ENCODE measurements around the gene WASHC1.
"Not testable (repeated sequence)": the region's sequence is repeated elsewhere in the genome, so short reads cannot be mapped to it uniquely, and the experiment has no call there.

Gene WASHC1, protein sequence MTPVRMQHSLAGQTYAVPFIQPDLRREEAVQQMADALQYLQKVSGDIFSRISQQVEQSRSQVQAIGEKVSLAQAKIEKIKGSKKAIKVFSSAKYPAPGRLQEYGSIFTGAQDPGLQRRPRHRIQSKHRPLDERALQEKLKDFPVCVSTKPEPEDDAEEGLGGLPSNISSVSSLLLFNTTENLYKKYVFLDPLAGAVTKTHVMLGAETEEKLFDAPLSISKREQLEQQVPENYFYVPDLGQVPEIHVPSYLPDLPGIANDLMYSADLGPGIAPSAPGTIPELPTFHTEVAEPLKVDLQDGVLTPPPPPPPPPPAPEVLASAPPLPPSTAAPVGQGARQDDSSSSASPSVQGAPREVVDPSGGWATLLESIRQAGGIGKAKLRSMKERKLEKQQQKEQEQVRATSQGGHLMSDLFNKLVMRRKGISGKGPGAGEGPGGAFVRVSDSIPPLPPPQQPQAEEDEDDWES

DNA sequence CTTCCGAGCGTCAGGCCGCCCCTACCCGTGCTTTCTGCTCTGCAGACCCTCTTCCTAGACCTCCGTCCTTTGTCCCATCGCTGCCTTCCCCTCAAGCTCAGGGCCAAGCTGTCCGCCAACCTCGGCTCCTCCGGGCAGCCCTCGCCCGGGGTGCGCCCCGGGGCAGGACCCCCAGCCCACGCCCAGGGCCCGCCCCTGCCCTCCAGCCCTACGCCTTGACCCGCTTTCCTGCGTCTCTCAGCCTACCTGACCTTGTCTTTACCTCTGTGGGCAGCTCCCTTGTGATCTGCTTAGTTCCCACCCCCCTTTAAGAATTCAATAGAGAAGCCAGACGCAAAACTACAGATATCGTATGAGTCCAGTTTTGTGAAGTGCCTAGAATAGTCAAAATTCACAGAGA lies at the start of gene WASHC1:
WASHC1 (minus strand) TSS at position 101 of the 400 bp plus-strand sequence. CDS start 4,457 bp downstream, outside the sequence.
- CTCF ChIA-PET; DNase-seq (ENCODE audit: low read depth, low spot score); POLR2A ChIA-PET: not testable (repeated sequence)
- H3K4me3 ChIP-seq (ENCODE audit: low read depth, low read length) = peak within 1 kb of the TSS; percentile 52

DNA sequence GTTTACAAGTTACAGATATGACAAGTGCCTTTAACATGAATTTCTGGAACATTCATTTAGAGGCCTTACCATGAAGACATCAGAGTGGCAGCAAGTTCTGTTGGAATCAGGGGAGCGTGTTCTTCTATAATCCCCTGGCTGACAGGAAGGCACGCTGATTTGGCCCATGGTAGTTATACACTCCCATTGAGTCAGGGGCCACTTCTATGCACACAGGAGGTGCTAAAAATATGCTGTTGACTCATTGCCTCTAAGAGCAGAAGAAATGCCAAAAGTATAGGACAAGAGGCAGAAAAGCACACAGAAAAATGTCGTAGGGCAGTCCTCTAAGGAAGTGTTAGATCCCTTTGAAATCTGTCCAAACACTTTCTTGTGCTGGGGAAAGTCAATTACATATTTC lies 49.1 kb upstream of the WASHC1 start:
- POLR2A ChIA-PET; DNase-seq (ENCODE audit: low read depth, low spot score); CTCF ChIA-PET; H3K4me3 ChIP-seq (ENCODE audit: low read depth, low read length): not testable (repeated sequence)

DNA sequence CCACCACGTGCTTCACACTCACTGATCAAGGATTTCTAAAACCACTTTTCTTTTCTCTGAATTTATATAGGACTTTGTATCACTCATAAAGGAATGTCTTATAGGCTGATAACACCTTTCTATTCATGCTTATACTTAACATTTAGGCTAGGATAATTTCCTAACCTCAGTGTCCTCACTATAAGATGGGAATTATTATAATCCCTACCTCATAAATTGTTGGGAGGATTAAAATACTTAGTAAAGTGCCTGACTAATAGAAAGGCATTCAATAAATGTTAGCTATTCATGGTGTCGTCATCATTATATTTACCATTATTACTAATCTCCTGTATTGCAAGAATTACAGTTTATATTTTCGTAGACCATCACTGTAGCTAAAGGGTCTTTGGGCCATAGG lies 47.1 kb upstream of the WASHC1 start:
- POLR2A ChIA-PET; H3K4me3 ChIP-seq (ENCODE audit: low read depth, low read length); CTCF ChIA-PET; DNase-seq (ENCODE audit: low read depth, low spot score): not testable (repeated sequence)

DNA sequence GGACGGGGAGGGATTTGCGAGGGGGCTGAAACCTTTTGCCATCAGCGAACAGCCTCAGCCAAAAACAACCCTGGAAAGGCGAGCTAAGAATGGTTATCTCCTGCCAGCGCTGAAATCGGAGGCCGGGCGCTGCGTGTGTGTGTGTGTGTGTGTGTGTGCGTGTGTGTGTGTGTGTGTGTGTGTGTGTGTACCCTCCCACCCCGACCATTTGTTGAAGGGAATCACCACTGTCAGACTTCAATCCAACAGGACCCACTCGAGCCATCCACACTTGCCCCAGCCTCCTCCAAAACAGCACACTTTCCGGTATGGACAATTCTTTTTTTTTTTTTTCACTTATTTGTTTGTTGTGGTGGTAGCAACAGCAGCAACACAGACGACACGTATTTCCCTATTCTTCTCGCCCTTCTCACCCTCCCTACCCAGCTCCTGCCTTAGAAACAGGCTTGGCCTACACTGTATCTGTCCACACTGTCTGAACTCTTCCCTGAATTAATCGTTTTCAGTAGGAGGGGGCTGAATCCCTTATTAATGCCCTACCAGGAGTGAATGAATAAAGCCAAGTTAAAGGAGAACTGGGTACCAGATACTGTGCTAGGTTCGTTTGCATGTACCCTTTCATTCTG lies 44.8 kb upstream of the WASHC1 start:
- CTCF ChIA-PET; POLR2A ChIA-PET; DNase-seq (ENCODE audit: low read depth, low spot score): not testable (repeated sequence)
- peak overlapping the region; percentile 18; the same call in 1 of the 2 replicates for H3K4me3 ChIP-seq (ENCODE audit: low read depth, low read length)

DNA sequence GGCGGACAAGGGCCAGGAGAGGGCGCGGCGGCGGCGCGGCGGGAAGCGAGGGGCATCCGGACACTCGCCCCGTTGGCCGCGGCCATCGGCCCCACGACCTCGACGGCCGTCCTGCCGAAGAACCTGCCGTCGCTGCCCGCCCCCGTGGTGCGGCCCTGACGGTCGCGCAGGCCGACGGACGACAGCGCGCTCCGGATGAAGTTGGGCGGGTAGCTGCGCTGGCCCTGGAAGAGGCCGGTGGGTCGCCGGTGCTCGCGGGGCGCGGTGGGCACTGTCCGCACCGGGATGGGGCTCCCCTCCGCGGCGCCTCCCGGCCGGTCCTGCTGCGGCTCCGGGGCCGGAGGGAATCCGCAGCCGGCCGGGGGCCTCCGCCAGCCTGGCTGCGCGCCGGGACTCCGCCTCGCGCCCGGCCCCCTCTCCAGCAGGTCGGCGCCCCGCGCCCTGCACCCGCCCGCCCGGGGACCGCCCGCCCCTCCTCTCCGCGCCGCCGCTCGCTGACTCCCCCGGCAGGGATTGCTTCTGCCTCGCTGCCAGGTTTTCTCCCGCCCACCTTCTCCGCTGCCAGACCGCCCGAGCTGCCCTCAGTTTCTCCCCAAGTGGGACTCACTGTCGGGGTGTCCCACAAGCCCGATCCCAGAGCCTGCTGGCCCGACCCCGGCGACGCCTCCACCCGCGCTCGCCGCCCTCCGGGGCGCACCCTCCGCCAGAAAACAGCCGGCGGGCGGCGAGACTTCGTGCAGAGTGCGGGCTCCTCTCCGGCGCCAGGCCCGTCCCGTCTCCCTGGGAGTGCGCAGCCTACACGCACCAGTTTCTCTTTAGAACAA lies 44.0 kb upstream of the WASHC1 start:
- H3K4me3 ChIP-seq (ENCODE audit: low read depth, low read length) = peak overlapping the region; percentile 18; the same call in 1 of the 2 replicates

DNA sequence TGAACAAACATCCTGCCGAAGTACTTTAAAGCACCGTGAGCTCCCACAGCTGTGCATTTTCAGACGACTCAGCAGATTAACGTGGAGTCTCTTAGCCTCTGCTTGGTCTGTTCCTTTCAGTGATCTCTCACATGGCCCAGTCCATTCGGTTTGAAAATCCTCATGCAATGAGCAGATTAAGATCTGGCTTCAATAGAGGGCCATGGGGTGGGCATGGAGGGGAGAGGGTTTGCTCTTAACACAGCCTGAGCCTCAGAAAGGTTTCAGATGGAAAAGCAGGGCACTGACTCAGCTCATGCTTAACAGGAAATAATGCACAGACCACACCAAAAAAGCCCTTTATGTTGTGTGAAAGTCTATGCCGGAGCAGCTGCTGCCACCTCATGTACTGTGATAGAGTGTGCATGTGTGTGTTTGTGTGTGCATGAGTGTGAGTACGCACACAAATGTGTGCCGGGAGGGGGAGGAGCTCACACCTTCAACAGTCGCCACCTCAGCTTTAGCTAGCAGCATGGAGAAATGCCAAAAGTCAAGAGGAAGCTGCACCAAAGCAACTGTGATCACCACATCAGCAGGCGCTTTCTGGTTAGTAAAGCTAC lies 33.9 kb upstream of the WASHC1 start:
- POLR2A ChIA-PET; CTCF ChIA-PET; H3K4me3 ChIP-seq (ENCODE audit: low read depth, low read length); DNase-seq (ENCODE audit: low read depth, low spot score): not testable (repeated sequence)

More for the DNA sequence above, 44.0 kb upstream of the WASHC1 start:
- CTCF ChIA-PET; POLR2A ChIA-PET; DNase-seq (ENCODE audit: low read depth, low spot score): not testable (repeated sequence)

DNA sequence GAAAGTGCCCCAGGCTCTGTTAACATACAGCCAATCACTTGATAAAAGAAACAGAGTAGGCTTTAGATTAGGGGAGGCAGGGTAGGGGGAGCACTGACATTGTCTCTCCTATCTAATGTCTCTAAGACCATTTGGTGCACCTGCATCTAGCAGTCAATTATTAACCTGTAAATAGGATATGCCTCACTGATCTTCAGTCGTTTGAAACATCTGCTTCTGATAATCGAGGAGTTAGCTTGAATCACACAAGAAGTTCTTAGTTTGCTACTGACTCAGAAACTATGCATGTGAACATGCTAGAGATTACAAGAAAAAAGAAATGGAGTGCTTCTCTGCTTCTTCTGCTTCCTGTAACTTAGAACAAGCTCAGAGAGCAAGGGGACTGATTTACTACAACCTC lies 23.4 kb upstream of the WASHC1 start:
- DNase-seq (ENCODE audit: low read depth, low spot score); H3K4me3 ChIP-seq (ENCODE audit: low read depth, low read length); POLR2A ChIA-PET; CTCF ChIA-PET: not testable (repeated sequence)

DNA sequence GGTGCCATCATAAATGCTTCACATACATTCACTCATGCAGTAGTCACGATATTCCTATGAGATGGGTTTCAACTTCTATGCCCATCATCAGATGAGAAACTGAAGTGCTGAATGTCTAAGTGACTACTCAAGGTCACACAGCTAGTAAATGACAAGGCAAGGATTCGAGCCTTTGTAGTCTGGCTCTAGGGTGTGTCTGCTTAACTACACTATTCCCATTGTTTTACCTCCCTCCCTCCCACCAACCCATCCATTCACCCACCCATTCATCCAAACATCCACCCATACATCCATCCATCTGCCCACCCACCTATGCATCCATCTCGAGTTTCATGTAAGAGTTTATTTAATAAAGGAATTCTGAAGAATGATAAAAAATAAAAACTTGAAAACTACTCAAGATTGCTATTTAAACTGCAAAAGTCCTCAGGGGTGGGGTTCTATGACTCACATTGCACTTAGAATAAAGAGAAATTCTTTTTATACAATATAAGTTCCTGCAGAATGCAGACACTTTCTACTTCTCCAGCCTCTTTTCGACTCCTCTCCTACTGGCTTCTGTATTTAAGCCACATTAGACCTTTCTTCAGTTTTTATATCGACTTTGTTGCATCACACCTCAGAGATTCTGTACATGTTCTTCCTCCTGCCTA lies 19.1 kb upstream of the WASHC1 start:
- H3K4me3 ChIP-seq (ENCODE audit: low read depth, low read length); DNase-seq (ENCODE audit: low read depth, low spot score); CTCF ChIA-PET; POLR2A ChIA-PET: not testable (repeated sequence)

DNA sequence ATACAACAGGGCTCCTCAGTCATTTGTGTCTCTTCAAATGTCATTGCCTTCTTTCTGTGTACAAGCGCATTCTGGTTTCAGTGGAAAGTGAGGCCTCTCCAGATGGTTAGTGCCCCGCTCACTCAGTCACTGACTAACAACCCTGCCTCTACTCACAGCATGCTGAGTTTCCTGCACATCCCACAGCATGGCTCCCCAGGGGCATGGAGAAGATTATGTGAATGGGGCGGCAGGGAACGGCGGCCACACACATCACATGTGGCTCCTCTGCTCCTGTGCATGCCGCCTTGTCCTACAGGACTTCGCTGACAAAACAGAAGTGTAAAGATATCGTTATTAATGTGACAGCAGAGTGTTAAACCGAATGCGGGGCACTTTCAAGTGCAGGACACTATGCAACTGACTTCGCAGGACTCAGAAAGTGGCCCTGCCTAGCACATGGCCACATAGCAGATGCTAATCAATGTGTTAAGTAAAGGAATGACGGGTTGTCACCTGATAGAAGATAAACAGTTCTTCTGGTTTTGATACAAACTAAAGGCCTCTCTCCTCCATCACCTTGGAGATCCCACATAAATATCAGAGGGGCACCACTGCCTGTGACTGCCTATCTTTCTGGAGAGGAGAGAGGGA lies 17.5 kb upstream of the WASHC1 start:
- POLR2A ChIA-PET; CTCF ChIA-PET; H3K4me3 ChIP-seq (ENCODE audit: low read depth, low read length); DNase-seq (ENCODE audit: low read depth, low spot score): not testable (repeated sequence)

DNA sequence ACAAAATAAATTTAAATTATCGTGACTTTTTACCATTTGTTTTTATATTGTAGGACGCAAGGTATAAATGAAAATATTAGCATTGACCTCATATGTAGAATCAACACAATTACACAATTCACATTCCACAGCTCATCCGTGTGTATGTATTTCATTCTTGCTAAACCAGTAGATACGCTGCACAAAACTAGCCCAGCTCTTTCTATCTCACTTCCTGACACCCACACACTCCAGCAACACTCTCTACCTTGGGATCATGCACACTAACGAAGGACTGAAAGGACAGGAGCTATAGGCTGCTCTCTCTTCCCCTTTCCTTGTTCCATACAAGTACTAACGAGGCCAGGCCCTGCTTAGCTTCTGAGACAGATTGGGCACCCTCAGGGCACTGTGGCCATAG lies 16.9 kb upstream of the WASHC1 start:
- DNase-seq (ENCODE audit: low read depth, low spot score); POLR2A ChIA-PET; CTCF ChIA-PET; H3K4me3 ChIP-seq (ENCODE audit: low read depth, low read length): not testable (repeated sequence)

DNA sequence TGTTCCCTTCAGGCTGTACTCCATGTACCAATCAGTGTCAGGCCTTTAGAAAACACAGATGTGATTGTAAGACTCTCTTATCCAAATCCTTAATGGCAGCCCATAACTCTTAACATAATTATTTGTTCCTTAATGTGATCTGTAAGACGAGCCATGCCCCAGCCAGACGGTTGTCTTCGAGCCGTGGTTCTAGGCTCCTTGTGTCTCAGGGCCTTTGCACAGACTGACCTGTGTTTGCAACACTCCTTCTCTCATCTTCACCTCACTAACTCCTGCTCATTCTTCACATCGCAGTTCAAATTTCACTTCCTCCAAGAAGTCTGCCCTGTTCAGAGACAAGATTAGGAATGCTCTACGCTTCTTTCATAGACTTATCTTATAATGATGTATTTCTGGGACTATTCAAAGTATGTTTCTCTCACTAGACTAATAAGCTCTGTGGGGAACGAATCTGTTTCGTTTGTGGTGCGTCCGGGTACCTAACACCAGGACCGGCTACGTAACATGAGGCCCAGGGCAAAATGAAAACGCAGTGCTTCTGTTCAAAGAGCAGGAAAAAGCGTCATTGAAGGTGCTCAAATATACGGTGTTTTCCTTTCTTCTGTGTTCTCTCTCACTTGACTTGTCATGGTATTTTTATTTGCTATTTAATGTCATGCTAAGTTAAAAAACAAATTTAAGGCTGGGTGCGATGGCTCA lies 16.1 kb upstream of the WASHC1 start:
- POLR2A ChIA-PET; DNase-seq (ENCODE audit: low read depth, low spot score); CTCF ChIA-PET; H3K4me3 ChIP-seq (ENCODE audit: low read depth, low read length): not testable (repeated sequence)

DNA sequence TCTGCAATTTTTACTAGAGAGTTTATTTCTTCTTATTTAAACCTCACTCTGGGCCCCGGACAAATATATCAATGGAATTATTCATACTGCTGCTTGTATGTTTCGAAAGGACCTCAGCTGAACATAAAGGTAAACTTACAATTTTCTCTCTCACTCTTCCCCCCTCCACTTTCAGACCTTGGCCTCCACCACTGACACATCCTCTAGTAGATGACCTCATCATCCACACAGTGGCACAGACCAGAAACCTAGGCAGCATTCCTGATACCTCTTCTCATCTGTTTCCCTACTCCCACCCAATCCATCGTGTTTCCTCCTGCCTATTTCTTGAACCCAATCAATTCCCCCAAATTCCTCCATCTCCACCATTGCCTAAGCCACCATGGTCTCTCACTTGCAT lies 15.2 kb upstream of the WASHC1 start:
- CTCF ChIA-PET; H3K4me3 ChIP-seq (ENCODE audit: low read depth, low read length); DNase-seq (ENCODE audit: low read depth, low spot score); POLR2A ChIA-PET: not testable (repeated sequence)

DNA sequence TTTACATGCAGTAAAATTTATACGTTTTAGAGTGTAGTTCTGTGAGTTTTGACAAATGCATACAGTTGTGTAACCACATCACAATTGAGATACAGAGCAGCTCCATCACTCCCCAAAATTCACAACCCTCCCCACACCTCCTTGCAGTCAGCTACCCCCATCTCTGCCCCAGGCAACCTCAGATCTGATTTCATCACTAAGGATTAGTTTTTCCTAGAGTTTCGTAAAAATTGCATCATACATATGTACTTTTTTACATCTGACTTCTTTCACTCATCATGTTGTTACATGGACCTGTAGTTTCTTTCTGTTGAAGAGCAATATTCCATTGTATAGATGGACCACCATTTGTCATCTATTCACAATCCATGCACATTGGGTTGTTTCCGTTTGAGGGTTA lies 14.4 kb upstream of the WASHC1 start:
- DNase-seq (ENCODE audit: low read depth, low spot score); POLR2A ChIA-PET; CTCF ChIA-PET; H3K4me3 ChIP-seq (ENCODE audit: low read depth, low read length): not testable (repeated sequence)

DNA sequence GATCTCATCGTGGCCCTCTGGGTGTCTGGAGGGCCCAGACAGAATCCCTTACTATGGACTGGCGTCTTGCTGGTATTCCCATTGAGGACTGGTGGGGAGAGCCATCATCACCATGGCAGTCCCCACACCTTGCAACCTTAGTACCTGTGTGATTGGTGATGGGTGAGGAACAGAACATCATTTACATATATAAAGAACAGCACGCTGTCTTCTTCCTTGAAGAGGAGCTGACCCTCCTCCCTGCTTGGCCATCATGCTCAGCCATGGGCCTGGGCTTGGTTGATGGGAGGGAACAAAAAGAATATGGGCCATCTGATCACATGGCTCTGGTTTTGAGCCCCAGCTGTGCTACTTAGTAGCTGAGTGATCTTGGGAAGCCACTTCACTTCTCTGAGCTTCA lies 13.9 kb upstream of the WASHC1 start:
- H3K4me3 ChIP-seq (ENCODE audit: low read depth, low read length); CTCF ChIA-PET; DNase-seq (ENCODE audit: low read depth, low spot score); POLR2A ChIA-PET: not testable (repeated sequence)

DNA sequence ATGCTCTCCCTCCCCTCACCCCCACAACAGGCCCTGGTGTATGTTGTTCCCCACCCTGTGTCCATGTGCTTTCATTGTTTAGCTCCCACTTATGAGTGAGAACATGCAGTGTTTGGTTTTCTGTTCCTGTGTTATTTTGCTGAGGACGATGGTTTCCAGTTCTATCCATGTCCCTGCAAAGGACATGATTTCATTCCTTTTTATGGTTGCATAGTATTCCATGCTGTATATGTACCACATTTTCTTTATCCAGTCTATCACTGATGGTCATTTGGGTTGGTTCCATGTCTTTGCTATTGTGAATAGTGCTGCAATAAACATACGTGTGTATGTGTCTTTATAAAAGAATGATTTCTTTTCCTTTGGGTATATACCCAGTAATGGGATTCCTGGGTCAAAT lies 12.6 kb upstream of the WASHC1 start:
- POLR2A ChIA-PET; DNase-seq (ENCODE audit: low read depth, low spot score); CTCF ChIA-PET; H3K4me3 ChIP-seq (ENCODE audit: low read depth, low read length): not testable (repeated sequence)

Measured in AG04449 (cell line).